OCI-LY7 (cell line): ENCODE data around the gene SPC25. TPM values are rescaled to one million over a fixed set of nuclear protein-coding genes. Genes with fewer than 3 reads are reported as not detected.

Experiments used
- BruUV-seq: library from RNA; stranded (reverse); fragments of 400-500 nt; replicated peaks from 2 replicates; lab custom pipeline; 2021; lab: Mats Ljungman, UMichigan
- CTCF ChIA-PET: fragments of 300-600 bp; sonication (Branson Sonifier 250); formaldehyde crosslinking; loops from one replicate; lab custom pipeline; 2022; ENCODE audit warnings: antibody characterized with exemption; ENCODE audit not compliant: unreplicated experiment; lab: Charles Lee
- POLR2A ChIA-PET: fragments of 300-600 bp; sonication (Branson Sonifier 250); formaldehyde crosslinking; loops from one replicate; lab custom pipeline; 2022; ENCODE audit warnings: antibody characterized with exemption; lab: Charles Lee
- DNase-seq: peaks from one replicate; pipeline ENCODE4 v3.0.0-alpha.2; 2015; ENCODE audit warnings: low spot score
- H2AFZ ChIP-seq: fragments of 200-600 bp; sonication (generic), shearing (Covaris generic); 2 replicates; pipeline ENCODE4 v1.6.1; 2014; ENCODE audit warnings: mild to moderate bottlenecking, antibody characterized with exemption, low read length, moderate library complexity
- H3K27ac ChIP-seq: fragments of 200-600 bp; sonication (generic); 2 replicates; pipeline ENCODE4 v1.5.1; 2014; ENCODE audit warnings: mixed run types, low read depth, mild to moderate bottlenecking, moderate library complexity, low read length, inconsistent platforms; ENCODE audit not compliant: poor library complexity, severe bottlenecking
- H3K36me3 ChIP-seq: fragments of 200-600 bp; sonication (generic); 2 replicates; pipeline ENCODE4 v1.6.1; 2014; ENCODE audit warnings: mild to moderate bottlenecking, antibody characterized with exemption, low read length, moderate library complexity, mixed read lengths; ENCODE audit not compliant: insufficient read depth
- H3K4me1 ChIP-seq: fragments of 200-600 bp; sonication (generic); 2 replicates; pipeline ENCODE4 v1.5.1; 2014; ENCODE audit warnings: mild to moderate bottlenecking, low read length; ENCODE audit not compliant: insufficient read depth, poor library complexity, severe bottlenecking
- H3K4me2 ChIP-seq: fragments of 200-600 bp; sonication (generic); 2 replicates; pipeline ENCODE4 v1.6.1; 2014; ENCODE audit warnings: mild to moderate bottlenecking, low read length
- H3K4me3 ChIP-seq: fragments of 200-600 bp; sonication (generic); 2 replicates; pipeline ENCODE4 v1.5.1; 2014; ENCODE audit warnings: mild to moderate bottlenecking, low read depth, low read length; ENCODE audit not compliant: poor library complexity, severe bottlenecking
- H3K79me2 ChIP-seq: fragments of 200-600 bp; sonication (generic); 2 replicates; pipeline ENCODE4 v1.6.1; 2016; ENCODE audit warnings: low read depth, mild to moderate bottlenecking, low read length, moderate library complexity, mixed read lengths; ENCODE audit not compliant: insufficient read depth
- H3K9me2 ChIP-seq: fragments of 200-600 bp; sonication (generic); 2 replicates; pipeline ENCODE4 v1.6.1; 2016; ENCODE audit warnings: mild to moderate bottlenecking, low read length, mixed read lengths; ENCODE audit not compliant: insufficient read depth
- H3K9me3 ChIP-seq: fragments of 200-600 bp; sonication (generic); 2 replicates; pipeline ENCODE4 v1.6.1; 2014; ENCODE audit warnings: mild to moderate bottlenecking, mixed run types, low read length, mixed read lengths
- H4K20me1 ChIP-seq: fragments of 200-600 bp; sonication (generic); 2 replicates; pipeline ENCODE4 v1.6.1; 2014; ENCODE audit warnings: mild to moderate bottlenecking, antibody characterized with exemption, low read length, moderate library complexity, mixed read lengths; ENCODE audit not compliant: insufficient read depth
- CTCF ChIP-seq: fragments of 200-600 bp; sonication (generic); conservative IDR thresholded peaks from 2 replicates; pipeline ENCODE4 v1.5.1; 2014; ENCODE audit warnings: mild to moderate bottlenecking, antibody characterized with exemption, low read length, moderate library complexity, mixed read lengths
- EZH2phosphoT487 ChIP-seq: fragments of 200-600 bp; sonication (generic); IDR thresholded peaks from 2 replicates; pipeline ENCODE4 v1.6.1; 2018; ENCODE audit warnings: low read depth, borderline replicate concordance, mild to moderate bottlenecking, mixed run types, antibody characterized with exemption, low read length, moderate library complexity, mixed read lengths
- intact Hi-C: fragments of 100-400 bp; cut with micrococcal nuclease; formaldehyde crosslinking; loops from one replicate; pipeline ENCODE4 v1.10.0; 2022; ENCODE audit not compliant: unreplicated experiment
- total RNA-seq, 2 experiments: library from RNA; depleted of rRNA in 1 of 2; stranded (reverse); fragments of >200 nt in 1 of 2; shearing (Covaris generic) in 1 of 2; gene quantifications; 2 replicates each; pipeline ENCODE4 v1.2.3, GENCODE V29; 2014 to 2022

SPC25 gene
- total RNA-seq, 2 experiments from 2014 or later = 29.3 to 53.1 TPM

GRCh38 chr2:168901003-168901402 is 10.8 kb upstream of the SPC25 start, which contains the start of gene G6PC2:
Gene G6PC2 (plus strand): TSS chr2:168901291. CDS start chr2:168901332, 41 bp downstream.
- H3K9me3 ChIP-seq = no peaks in the 10 kb centered on the region
- ChIA-PET CTCF (no interaction called here), POLR2A (interaction anchor here (0.5 kb wide), 1 partner anchor 912 kb away, joined by 3 read pairs; no protein-coding TSS in a partner anchor)
- no peaks in the 10 kb centered on the region for H3K36me3 ChIP-seq
- no peak within 1 kb of the TSS for H2AFZ ChIP-seq
- BruUV-seq = no TSS peak
- TF ChIP-seq CTCF (no peak), EZH2phosphoT487 (no peak)
- intact Hi-C loops = no loop called here
- no peaks in the 10 kb centered on the region; the same call in 1 of the 2 replicates for H3K9me2 ChIP-seq
- no peaks in the 10 kb centered on the region for H3K79me2 ChIP-seq
- no peak within 1 kb of the TSS for H3K4me3 ChIP-seq
- H3K27ac ChIP-seq = no peak within 1 kb of the TSS
- H3K4me2 ChIP-seq = no peak within 1 kb of the TSS
- no peaks in the 10 kb centered on the region for H3K4me1 ChIP-seq
- DNase-seq = no peak
- no peaks in the 10 kb centered on the region for H4K20me1 ChIP-seq

GRCh38 chr2:168897449-168897848 is 7.2 kb upstream of the SPC25 start:
- DNase-seq = no peak
- no TSS peak for BruUV-seq
- Histone ChIP-seq H2AFZ (no peak overlapping the region), H3K4me2 (no peak overlapping the region), H3K9me3 (no peaks in the 10 kb centered on the region), H4K20me1 (no peaks in the 10 kb centered on the region), H3K9me2 (peaks cover 3% of the 10 kb centered on the region; the same call in 1 of the 2 replicates), H3K4me3 (no peak overlapping the region), H3K79me2 (no peaks in the 10 kb centered on the region), H3K27ac (no peak overlapping the region), H3K36me3 (no peaks in the 10 kb centered on the region), H3K4me1 (no peaks in the 10 kb centered on the region)
- TF ChIP-seq CTCF = no peak
- TF ChIP-seq EZH2phosphoT487 = no peak
- ChIA-PET POLR2A (interaction anchor here (0.6 kb wide), 1 partner anchor 41 kb away, joined by 3 read pairs; no protein-coding TSS in a partner anchor), CTCF (no interaction called here)
- intact Hi-C loops = loop anchor here (10.0 kb wide), 1 partner anchor 653 kb away; the partner anchor contains the start of gene STK39

- POLR2A ChIA-PET = no interaction called here
- no peak overlapping the region for H3K4me2 ChIP-seq
- no peaks in the 10 kb centered on the region for H3K9me3 ChIP-seq
- H4K20me1 ChIP-seq = no peaks in the 10 kb centered on the region
- no peaks in the 10 kb centered on the region for H3K36me3 ChIP-seq
- no peak overlapping the region for H2AFZ ChIP-seq
- intact Hi-C loops = loop anchor here (10.0 kb wide), 1 partner anchor 652 kb away; the partner anchor contains the start of gene STK39
- no peak overlapping the region for H3K4me3 ChIP-seq
- H3K4me1 ChIP-seq = no peaks in the 10 kb centered on the region
- no peak overlapping the region for H3K27ac ChIP-seq
- no peak for DNase-seq
- TF ChIP-seq CTCF (no peak), EZH2phosphoT487 (no peak)
- BruUV-seq = no TSS peak
- H3K79me2 ChIP-seq = no peaks in the 10 kb centered on the region
- peaks cover 3% of the 10 kb centered on the region; the same call in 1 of the 2 replicates for H3K9me2 ChIP-seq
- CTCF ChIA-PET = no interaction called here
Observed at GRCh38 chr2:168896783-168897182, 6.6 kb upstream of the SPC25 start.
